GM21367 (cell line): ENCODE data around the gene MBTPS2.
"Not testable (repeated sequence)": the region's sequence is repeated elsewhere in the genome, so short reads cannot be mapped to it uniquely, and the experiment has no call there.

ENCODE experiments used
- ATAC-seq: cut with Tn5 transposase; IDR thresholded peaks from one replicate; pipeline ENCODE4 v1.9.1; 2021; ENCODE audit not compliant: unreplicated experiment

Gene MBTPS2

GRCh38 chrX:21856504-21856903, 17.1 kb downstream of the MBTPS2 start:
- no peak for ATAC-seq

- no peak for ATAC-seq
These were observed 23.8 kb downstream of the MBTPS2 start for GRCh38 chrX:21863241-21863640.

GRCh38 chrX:21865436-21865835, 26.0 kb downstream of the MBTPS2 start:
- ATAC-seq, result no peak

- no peak for ATAC-seq
These were observed 31.1 kb downstream of the MBTPS2 start for GRCh38 chrX:21870494-21870893.

GRCh38 chrX:21873063-21873775, 33.8 kb downstream of the MBTPS2 start:
- no peak for ATAC-seq

- ATAC-seq, result not testable (repeated sequence)
These were observed 34.8 kb downstream of the MBTPS2 start for GRCh38 chrX:21874182-21874581.

GRCh38 chrX:21875013-21875412, 35.6 kb downstream of the MBTPS2 start:
- no peak for ATAC-seq

GRCh38 chrX:21881881-21882574, 42.6 kb downstream of the MBTPS2 start:
- no peak for ATAC-seq

GRCh38 chrX:21883258-21883657, 43.8 kb downstream of the MBTPS2 start:
- no peak for ATAC-seq

GRCh38 chrX:21885568-21885967, 46.2 kb downstream of the MBTPS2 start:
- ATAC-seq, result no peak

- ATAC-seq, result no peak
These were observed 65.9 kb downstream of the MBTPS2 start for GRCh38 chrX:21905313-21905712.

- no peak for ATAC-seq
These were observed 66.5 kb downstream of the MBTPS2 start for GRCh38 chrX:21905953-21906352.

GRCh38 chrX:21907260-21907659, 67.8 kb downstream of the MBTPS2 start:
- ATAC-seq, result no peak

GRCh38 chrX:21911481-21911880, 72.1 kb downstream of the MBTPS2 start:
- no peak for ATAC-seq

GRCh38 chrX:21912220-21912619, 72.8 kb downstream of the MBTPS2 start:
- no peak for ATAC-seq

- no peak for ATAC-seq
These were observed 73.6 kb downstream of the MBTPS2 start for GRCh38 chrX:21912989-21913388.

- ATAC-seq, result no peak
These were observed 86.7 kb downstream of the MBTPS2 start for GRCh38 chrX:21926116-21926515.

GRCh38 chrX:21926527-21927278, 87.3 kb downstream of the MBTPS2 start:
- ATAC-seq, result peak; percentile 90

- ATAC-seq, result no peak
These were observed 89.8 kb downstream of the MBTPS2 start for GRCh38 chrX:21929209-21929608.

- ATAC-seq, result no peak
These were observed 91.6 kb downstream of the MBTPS2 start for GRCh38 chrX:21930986-21931385.

- ATAC-seq, result no peak
These were observed 93.0 kb downstream of the MBTPS2 start for GRCh38 chrX:21932292-21933002.
